IMR-90 (cell line): ENCODE data around the gene SMC6. TPM values are rescaled to one million over a fixed set of nuclear protein-coding genes. Genes with fewer than 3 reads are reported as not detected.

Experiments
- ATAC-seq: fragments of 200-7000 bp; cut with Tn5 transposase; 2 replicates; pipeline ENCODE4 v1.9.1; 2020; ENCODE audit warnings: low read depth, mild to moderate bottlenecking, moderate library complexity
- BruUV-seq: library from RNA; stranded (reverse); fragments of 400-500 nt; replicated peaks from 2 replicates; lab custom pipeline; 2021; lab: Mats Ljungman, UMichigan
- CTCF ChIA-PET: fragments of 300-600 bp; formaldehyde crosslinking; extraction: SDS; loops from one replicate; lab custom pipeline; 2021; ENCODE audit warnings: antibody characterized with exemption; lab: Yijun Ruan, JAX
- POLR2A ChIA-PET: fragments of 300-600 bp; sonication (Branson Sonifier 250); formaldehyde crosslinking; loops from one replicate; lab custom pipeline; 2022; ENCODE audit warnings: antibody characterized with exemption; ENCODE audit not compliant: unreplicated experiment; lab: Charles Lee
- DNase-seq: peaks from one replicate; pipeline ENCODE4 v3.0.0; 2013
- H2AFZ ChIP-seq: replicated peaks from 2 replicates; pipeline ENCODE3; 2013; ENCODE audit warnings: low read length, mild to moderate bottlenecking; ENCODE audit not compliant: poor library complexity
- H2AK5ac ChIP-seq: 2 replicates; pipeline ENCODE4 v1.6.1; 2013; ENCODE audit warnings: low read depth, low read length, inconsistent platforms
- H2AK9ac ChIP-seq: replicated peaks from 2 replicates; pipeline ENCODE3; 2013; ENCODE audit warnings: mild to moderate bottlenecking, low read depth, low read length, moderate library complexity; ENCODE audit not compliant: poor library complexity
- H2BK120ac ChIP-seq: 2 replicates; pipeline ENCODE4 v1.6.1; 2013; ENCODE audit warnings: low read depth, low read length, inconsistent platforms
- H2BK15ac ChIP-seq: 3 replicates; pipeline ENCODE4 v1.6.1; 2013; ENCODE audit warnings: low read depth, low read length, inconsistent platforms
- H2BK20ac ChIP-seq: 2 replicates; pipeline ENCODE4 v1.6.1; 2013; ENCODE audit warnings: low read depth, mild to moderate bottlenecking, inconsistent platforms, low read length, moderate library complexity
- H2BK5ac ChIP-seq: 2 replicates; pipeline ENCODE4 v1.6.1; 2013; ENCODE audit warnings: mild to moderate bottlenecking, low read depth, low read length, inconsistent platforms; ENCODE audit not compliant: poor library complexity, severe bottlenecking
- H3K14ac ChIP-seq: replicated peaks from 2 replicates; pipeline ENCODE4 v1.6.1; 2013; ENCODE audit warnings: low read depth, low read length, inconsistent platforms
- H3K18ac ChIP-seq: 2 replicates; pipeline ENCODE4 v1.6.1; 2013; ENCODE audit warnings: low read depth, low read length, control low read depth
- H3K23ac ChIP-seq: 2 replicates; pipeline ENCODE4 v1.6.1; 2013; ENCODE audit warnings: low read depth, low read length, inconsistent platforms
- H3K27ac ChIP-seq: 2 replicates; pipeline ENCODE4 v1.5.1; 2013; ENCODE audit warnings: mild to moderate bottlenecking, control low read depth, low read length; ENCODE audit not compliant: insufficient read depth
- H3K27me3 ChIP-seq: 2 replicates; pipeline ENCODE4 v1.6.1; 2013; ENCODE audit warnings: low read length; ENCODE audit not compliant: control insufficient read depth, insufficient read depth
- H3K36me3 ChIP-seq: 2 replicates; pipeline ENCODE4 v1.6.1; 2013; ENCODE audit warnings: low read length, mixed read lengths; ENCODE audit not compliant: control insufficient read depth, insufficient read depth
- H3K4ac ChIP-seq: 2 replicates; pipeline ENCODE4 v1.6.1; 2013; ENCODE audit warnings: low read depth, low read length, inconsistent platforms
- H3K4me1 ChIP-seq: 2 replicates; pipeline ENCODE4 v1.6.1; 2013; ENCODE audit warnings: low read length, mixed read lengths; ENCODE audit not compliant: control insufficient read depth, insufficient read depth
- H3K4me2 ChIP-seq: 2 replicates; pipeline ENCODE4 v1.6.1; 2013; ENCODE audit warnings: low read depth, mild to moderate bottlenecking, control low read depth, low read length, moderate library complexity
- H3K4me3 ChIP-seq: 2 replicates; pipeline ENCODE4 v1.5.1; 2013; ENCODE audit warnings: low read depth, mild to moderate bottlenecking, control low read depth, low read length, moderate library complexity; ENCODE audit not compliant: insufficient read depth
- H3K56ac ChIP-seq: 2 replicates; pipeline ENCODE4 v1.6.1; 2013; ENCODE audit warnings: low read length, inconsistent platforms; ENCODE audit not compliant: insufficient read depth; ENCODE audit errors: extremely low read depth
- H3K79me1 ChIP-seq, 2 experiments: 2 replicates each; pipeline ENCODE4 v1.6.1; 2013; ENCODE audit warnings: low read length in 2 of 2, inconsistent platforms in 1 of 2, low read depth in 1 of 2
- H3K9ac ChIP-seq: 2 replicates; pipeline ENCODE4 v1.6.1; 2013; ENCODE audit warnings: low read depth, low read length, control low read depth
- H3K9me1 ChIP-seq: 2 replicates; pipeline ENCODE4 v1.6.1; 2013; ENCODE audit warnings: low read length, inconsistent platforms; ENCODE audit not compliant: insufficient read depth
- H3K9me3 ChIP-seq: 2 replicates; pipeline ENCODE4 v1.6.1; 2013; ENCODE audit warnings: low read length; ENCODE audit not compliant: control insufficient read depth, insufficient read depth
- H4K20me1 ChIP-seq: 2 replicates; pipeline ENCODE4 v1.6.1; 2013; ENCODE audit warnings: low read length, inconsistent platforms; ENCODE audit not compliant: insufficient read depth
- H4K5ac ChIP-seq: 2 replicates; pipeline ENCODE4 v1.6.1; 2013; ENCODE audit warnings: mild to moderate bottlenecking, low read depth, low read length, control low read depth
- H4K8ac ChIP-seq, 2 experiments: 2 replicates each; pipeline ENCODE4 v1.6.1; 2013; ENCODE audit warnings: low read depth in 2 of 2, low read length in 2 of 2, control low read depth in 1 of 2, inconsistent platforms in 1 of 2
- H4K91ac ChIP-seq: 2 replicates; pipeline ENCODE4 v1.6.1; 2013; ENCODE audit warnings: low read depth, low read length, inconsistent platforms; ENCODE audit not compliant: insufficient read depth
- FOS ChIP-seq: fragments of 150-350 bp; IDR thresholded peaks from 2 replicates; pipeline ENCODE4 v1.6.1; 2016; ENCODE audit warnings: low read depth, low read length
- WGBS, 2 experiments: methylation state at CpG; one replicate each; pipeline versions ENCODE4 v1.1.5 to v1.1.7; 2013; ENCODE audit warnings: missing lambda C conversion rate in 2 of 2; ENCODE audit not compliant: insufficient read length in 1 of 2; ENCODE audit errors: extremely low coverage in 2 of 2; 5-methylcytosine and 5-hydroxymethylcytosine counted together
- dilution Hi-C: fragments of 300-500 bp; cut with HindIII; formaldehyde crosslinking; loops from one replicate; pipeline ENCODE4 v1.14.3; 2018; ENCODE audit warnings: low sequenced_read_pairs; ENCODE audit not compliant: unreplicated experiment
- in situ Hi-C: fragments of 300-500 bp; cut with MboI; formaldehyde crosslinking; loops from 3 replicates; pipeline ENCODE4 v1.14.3; 2019; ENCODE audit warnings: low sequenced_read_pairs, inconsistent platforms, mixed read lengths
- intact Hi-C: fragments of 100-400 bp; cut with micrococcal nuclease; formaldehyde crosslinking; loops from 2 replicates; pipeline ENCODE4 v1.10.0; 2022
- polyA plus RNA-seq, 3 experiments: library from polyadenylated mRNA; depleted of rRNA; stranded (reverse); fragments of >200 nt; gene quantifications; 2 replicates each; pipeline ENCODE4 v1.2.3, GENCODE V29; 2012; ENCODE audit warnings: low replicate concordance in 1 of 3
- total RNA-seq: library from RNA; depleted of rRNA; stranded (reverse); fragments of >200 nt; gene quantifications from 2 replicates; pipeline ENCODE4 v1.2.3, GENCODE V29; 2012

Gene SMC6
- total and polyA plus RNA-seq, 2 of the 4 experiments (the other 2 are of a cell fraction) = 6.5 to 10.4 TPM

DNA sequence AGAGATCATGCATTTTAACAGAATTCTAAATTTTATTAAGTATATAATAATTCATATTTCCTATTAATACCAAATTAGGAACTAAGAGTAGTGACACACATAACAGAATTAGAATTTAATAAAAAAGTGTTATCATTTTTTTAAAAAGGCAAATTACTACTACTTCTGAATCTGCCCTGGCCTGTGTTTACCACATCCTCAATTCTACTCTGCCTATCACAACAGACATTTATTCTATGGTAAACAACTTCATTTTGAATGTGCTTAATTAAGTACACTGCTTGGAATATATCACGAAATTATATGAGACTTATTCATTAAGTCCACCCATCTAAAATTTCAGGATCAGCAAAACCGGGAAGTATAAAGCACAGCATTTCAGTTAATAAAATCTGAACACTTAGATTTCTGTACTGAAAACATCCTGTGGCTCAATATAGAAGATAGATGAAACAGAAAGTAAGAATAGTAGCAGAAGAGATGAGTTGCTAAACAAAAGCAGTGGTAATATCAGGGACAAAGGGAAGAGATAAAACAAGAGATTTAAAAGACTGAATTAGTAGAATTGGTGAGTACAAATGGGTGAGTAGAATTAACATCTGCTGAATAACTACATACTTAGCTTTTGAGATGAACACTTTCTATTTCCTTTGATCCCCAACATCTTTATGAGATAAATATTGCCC lies 3.7 kb downstream of the SMC6 start:
- in situ Hi-C loops = no loop called here
- Histone ChIP-seq H3K4ac (no peak overlapping the region), H4K5ac (peak overlapping the region; percentile 30; the same call in 1 of the 2 replicates), H4K8ac (peak overlapping the region in 1 of 2 experiments; percentile 8; a peak in 1 of 4 replicates), H3K27me3 (no peaks in the 10 kb centered on the region), H3K4me1 (no peaks in the 10 kb centered on the region), H2BK15ac (no peak overlapping the region), H4K20me1 (no peaks in the 10 kb centered on the region), H2AFZ (no peak overlapping the region), H3K56ac (no peak overlapping the region), H3K36me3 (no peaks in the 10 kb centered on the region), H3K4me3 (no peak overlapping the region), H3K4me2 (peak overlapping the region; percentile 43; the same call in 1 of the 2 replicates), H2BK20ac (no peak overlapping the region), H3K27ac (no peak overlapping the region), H3K79me1 (peaks cover 18 to 20% of the 10 kb centered on the region in 2 experiments), H2BK120ac (no peak overlapping the region), H3K14ac (no peak overlapping the region), H2BK5ac (no peak overlapping the region), H2AK9ac (no peak overlapping the region), H3K9me1 (peaks cover 3% of the 10 kb centered on the region), H3K18ac (no peak overlapping the region), H3K9me3 (no peaks in the 10 kb centered on the region), H3K23ac (no peak overlapping the region), H2AK5ac (no peak overlapping the region), H3K9ac (no peak overlapping the region), H4K91ac (no peak overlapping the region)
- TF ChIP-seq FOS = no peak
- intact Hi-C loops = no loop called here
- no CpG with 5 or more reads among the region's 2 CpGs for WGBS, 2 experiments
- no peak for ATAC-seq
- DNase-seq = no peak
- CTCF ChIA-PET = no interaction called here
- dilution Hi-C loops = no loop called here
- BruUV-seq = no TSS peak
- POLR2A ChIA-PET = no interaction called here
